Gastroesophageal sphincter (tissue), 3 donors: ENCODE results near the gene PLAC9.

Experiments
- EP300 ChIP-seq: sonication (generic); formaldehyde crosslinking; IDR thresholded peaks from one replicate; pipeline ENCODE4 v1.6.1; 2017; ENCODE audit warnings: antibody characterized with exemption, mild to moderate bottlenecking
- POLR2A ChIP-seq, 2 donors: fragments of 450-650 bp; IDR thresholded peaks; one replicate each; pipeline ENCODE4 v1.6.1; 2017; ENCODE audit warnings: antibody characterized with exemption in 2 of 2, mild to moderate bottlenecking in 2 of 2, moderate library complexity in 1 of 2
- POLR2AphosphoS5 ChIP-seq: sonication (generic); formaldehyde crosslinking; IDR thresholded peaks from one replicate; pipeline ENCODE4 v1.6.1; 2017; ENCODE audit warnings: antibody characterized with exemption
- TF ChIP-seq, protein P1 (sequence below), 4 experiments: fragments of 200-600 bp in 2 of 4; fragments of 450-650 bp in 2 of 4; sonication (generic) in 1 of 4; IDR thresholded peaks; one replicate each; pipeline ENCODE4 v1.5.1; 2017 to 2019; ENCODE audit warnings: antibody characterized with exemption in 4 of 4, mild to moderate bottlenecking in 2 of 4, moderate library complexity in 2 of 4

GRCh38 chr10:80187060-80187459 is 54.5 kb downstream of the PLAC9 start:
- TF ChIP-seq, protein P1, sequence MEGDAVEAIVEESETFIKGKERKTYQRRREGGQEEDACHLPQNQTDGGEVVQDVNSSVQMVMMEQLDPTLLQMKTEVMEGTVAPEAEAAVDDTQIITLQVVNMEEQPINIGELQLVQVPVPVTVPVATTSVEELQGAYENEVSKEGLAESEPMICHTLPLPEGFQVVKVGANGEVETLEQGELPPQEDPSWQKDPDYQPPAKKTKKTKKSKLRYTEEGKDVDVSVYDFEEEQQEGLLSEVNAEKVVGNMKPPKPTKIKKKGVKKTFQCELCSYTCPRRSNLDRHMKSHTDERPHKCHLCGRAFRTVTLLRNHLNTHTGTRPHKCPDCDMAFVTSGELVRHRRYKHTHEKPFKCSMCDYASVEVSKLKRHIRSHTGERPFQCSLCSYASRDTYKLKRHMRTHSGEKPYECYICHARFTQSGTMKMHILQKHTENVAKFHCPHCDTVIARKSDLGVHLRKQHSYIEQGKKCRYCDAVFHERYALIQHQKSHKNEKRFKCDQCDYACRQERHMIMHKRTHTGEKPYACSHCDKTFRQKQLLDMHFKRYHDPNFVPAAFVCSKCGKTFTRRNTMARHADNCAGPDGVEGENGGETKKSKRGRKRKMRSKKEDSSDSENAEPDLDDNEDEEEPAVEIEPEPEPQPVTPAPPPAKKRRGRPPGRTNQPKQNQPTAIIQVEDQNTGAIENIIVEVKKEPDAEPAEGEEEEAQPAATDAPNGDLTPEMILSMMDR (IDR thresholded peaks at IDR 0.05) = no peak
- TF ChIP-seq EP300 (no peak), POLR2A (IDR thresholded peaks at IDR 0.05) (no peak), POLR2AphosphoS5 (no peak)
